HepG2 (cell line): Measurements from ENCODE around the gene TREML4. TPM values are rescaled to one million over a fixed set of nuclear protein-coding genes. Genes with fewer than 3 reads are reported as not detected.

Source experiments
- ATAC-seq: fragments of 200-7000 bp; cut with Tn5 transposase; 3 replicates; pipeline ENCODE4 v1.9.1; 2020; ENCODE audit warnings: mild to moderate bottlenecking, moderate library complexity
- BruUV-seq: library from RNA; stranded (reverse); fragments of 400-500 nt; replicated peaks from 2 replicates; lab custom pipeline; 2021; lab: Mats Ljungman, UMichigan
- CTCF ChIA-PET: fragments of 300-600 bp; formaldehyde crosslinking; extraction: SDS; loops from one replicate; lab custom pipeline; 2021; ENCODE audit warnings: low total read pairs, inconsistent platforms, low intra/inter-chr PET ratio; lab: Yijun Ruan, JAX
- POLR2A ChIA-PET: fragments of 350-600 bp; sonication (Branson Sonifier 250); formaldehyde crosslinking; loops from one replicate; lab custom pipeline; 2020; ENCODE audit warnings: antibody characterized with exemption, inconsistent platforms; lab: Yijun Ruan, JAX
- DNase-seq: peaks from one replicate; pipeline ENCODE4 v3.0.0-alpha.2; 2015; ENCODE audit warnings: low spot score
- FAIRE-seq: peaks from 3 replicates; lab custom pipeline; 2011; peaks lifted over from hg19 to GRCh38; lab: Jason Lieb, UNC
- H2AFZ ChIP-seq: one replicate; pipeline ENCODE4 v1.6.1; 2011; ENCODE audit warnings: low read length, inconsistent platforms
- H3K27ac ChIP-seq: fragments of 300-600 bp; 3 replicates; pipeline ENCODE4 v1.8.0; 2011; ENCODE audit warnings: mixed run types, mild to moderate bottlenecking, mixed read lengths, low read length, inconsistent platforms; ENCODE audit not compliant: insufficient read depth; ENCODE audit errors: extremely low read length
- H3K27me3 ChIP-seq, 2 experiments: fragments of 200-600 bp in 1 of 2; 2 replicates in 1 of 2; 3 replicates in 1 of 2; pipeline versions ENCODE4 v1.6.0 to v1.8.0; 2011; ENCODE audit warnings: low read length in 2 of 2, mild to moderate bottlenecking in 2 of 2, moderate library complexity in 2 of 2, inconsistent platforms in 1 of 2; ENCODE audit not compliant: insufficient read depth in 2 of 2, control insufficient read depth in 1 of 2
- H3K36me3 ChIP-seq, 2 experiments: fragments of 200-600 bp in 1 of 2; replicated peaks in 1 of 2; 2 replicates in 1 of 2; 3 replicates in 1 of 2; pipeline versions ENCODE4 v1.5.1 to v1.8.0; 2011; ENCODE audit warnings: low read length in 2 of 2, inconsistent platforms in 1 of 2; ENCODE audit not compliant: insufficient read depth in 2 of 2, control insufficient read depth in 1 of 2
- H3K4me1 ChIP-seq: 2 replicates; pipeline ENCODE4 v1.5.1; 2012; ENCODE audit warnings: low read length, inconsistent platforms; ENCODE audit not compliant: insufficient read depth
- H3K4me2 ChIP-seq: 2 replicates; pipeline ENCODE4 v1.6.0; 2011; ENCODE audit warnings: low read depth, low read length, inconsistent platforms
- H3K4me3 ChIP-seq, 3 experiments: fragments of 200-600 bp in 1 of 3; sonication (generic), shearing (Covaris generic) in 1 of 3; replicated peaks in 1 of 3; 2 replicates each; pipeline ENCODE4 v1.5.1; 2011 to 2016; ENCODE audit warnings: low read length in 3 of 3, inconsistent platforms in 2 of 3, low read depth in 2 of 3, mild to moderate bottlenecking in 2 of 3, control low read depth in 1 of 3, mixed read lengths in 1 of 3; ENCODE audit not compliant: insufficient read depth in 1 of 3
- H3K79me2 ChIP-seq: one replicate; pipeline ENCODE4 v1.6.1; 2011; ENCODE audit warnings: low read length, inconsistent platforms; ENCODE audit not compliant: insufficient read depth
- H3K9ac ChIP-seq: 2 replicates; pipeline ENCODE4 v1.6.0; 2011; ENCODE audit warnings: mild to moderate bottlenecking, low read depth, low read length, inconsistent platforms; ENCODE audit not compliant: insufficient read depth
- H3K9me3 ChIP-seq: 2 replicates; pipeline ENCODE4 v1.5.1; 2012; ENCODE audit warnings: mild to moderate bottlenecking, low read length
- H4K20me1 ChIP-seq: 2 replicates; pipeline ENCODE4 v1.6.0; 2011; ENCODE audit warnings: inconsistent platforms, mild to moderate bottlenecking, low read length, moderate library complexity; ENCODE audit not compliant: insufficient read depth
- PITX1 ChIP-seq: sonication (generic); formaldehyde crosslinking; IDR thresholded peaks from 2 replicates; pipeline ENCODE4 v1.5.1; 2020; ENCODE audit warnings: mild to moderate bottlenecking, missing genetic modification reagents
- PRDM15 ChIP-seq: sonication (generic); formaldehyde crosslinking; IDR thresholded peaks from 2 replicates; pipeline ENCODE4 v1.4.0; 2020; ENCODE audit warnings: missing genetic modification reagents
- SP1 ChIP-seq, 2 experiments: fragments of 450-650 bp in 1 of 2; sonication (generic) in 1 of 2; formaldehyde crosslinking in 1 of 2; IDR thresholded peaks; 2 replicates each; pipeline versions ENCODE4 v1.4.0 to v1.6.1; 2016 to 2020; ENCODE audit warnings: missing genetic modification reagents in 1 of 2
- TSC22D2 ChIP-seq: sonication (generic); formaldehyde crosslinking; IDR thresholded peaks from 2 replicates; pipeline ENCODE4 v1.5.1; 2020; ENCODE audit warnings: missing genetic modification reagents, mild to moderate bottlenecking, borderline replicate concordance
- ZKSCAN8 ChIP-seq: IDR thresholded peaks from 2 replicates; pipeline ENCODE4 v1.6.1; 2016; ENCODE audit warnings: borderline replicate concordance, missing genetic modification reagents, missing compliant biosample characterization
- ZNF232 ChIP-seq: sonication (generic); formaldehyde crosslinking; IDR thresholded peaks from 2 replicates; pipeline ENCODE4 v1.4.0; 2020; ENCODE audit warnings: missing genetic modification reagents, borderline replicate concordance
- ZNF513 ChIP-seq: sonication (generic); formaldehyde crosslinking; conservative IDR thresholded peaks from 2 replicates; pipeline ENCODE4 v1.5.0; 2020; ENCODE audit warnings: missing genetic modification reagents
- ZNF800 ChIP-seq: sonication (generic); formaldehyde crosslinking; IDR thresholded peaks from 2 replicates; pipeline ENCODE4 v1.4.0; 2020; ENCODE audit warnings: missing genetic modification reagents
- ZSCAN22 ChIP-seq: sonication (generic); formaldehyde crosslinking; IDR thresholded peaks from 2 replicates; pipeline ENCODE4 v1.4.0; 2020; ENCODE audit warnings: mild to moderate bottlenecking, missing genetic modification reagents
- WGBS: methylation state at CpG from one replicate; pipeline ENCODE4 v1.1.6; 2017; ENCODE audit warnings: low lambda C conversion rate; 5-methylcytosine and 5-hydroxymethylcytosine counted together
- in situ Hi-C: cut with HindIII; loops from 2 replicates; pipeline ENCODE4 v1.10.0; 2017; ENCODE audit warnings: low pct_unique_long_range_greater_than_20kb; ENCODE audit not compliant: extremely low pct_ligation_motif_present
- intact Hi-C: fragments of 100-400 bp; cut with micrococcal nuclease; formaldehyde crosslinking; loops from one replicate; pipeline ENCODE4 v1.10.0; 2022; ENCODE audit not compliant: unreplicated experiment
- polyA plus RNA-seq, 8 experiments: library from polyadenylated mRNA; depleted of rRNA in 3 of 8; stranded (reverse) in 7 of 8; unstranded in 1 of 8; fragments of >200 nt; fragmentation: Illumina TruSeq in 4 of 8; extraction: Trizol in 4 of 8; gene quantifications; 2 replicates each; pipeline versions ENCODE4 v1.2.1 to v1.2.3, GENCODE V29; 2011 to 2016; ENCODE audit warnings: low read depth in 4 of 8, missing spikeins in 1 of 8, mixed read lengths in 1 of 8; ENCODE audit not compliant: insufficient read depth in 1 of 8
- total RNA-seq, 5 experiments: library from RNA; depleted of rRNA; stranded (reverse); fragments of >200 nt; fragmentation: Illumina TruSeq; extraction: Trizol; gene quantifications; 2 replicates each; pipeline ENCODE4 v1.2.3, GENCODE V29; 2016; ENCODE audit warnings: low read depth in 1 of 5

The TREML4 gene
- total and polyA plus RNA-seq, 2 of the 13 experiments (the other 11 are each of a cell fraction or from before 2014, with no cell fraction given), result not detected

- CTCF ChIA-PET, result no interaction called here
Observed at GRCh38 chr6:41252401-41253169, 24.4 kb downstream of the TREML4 start.

DNA sequence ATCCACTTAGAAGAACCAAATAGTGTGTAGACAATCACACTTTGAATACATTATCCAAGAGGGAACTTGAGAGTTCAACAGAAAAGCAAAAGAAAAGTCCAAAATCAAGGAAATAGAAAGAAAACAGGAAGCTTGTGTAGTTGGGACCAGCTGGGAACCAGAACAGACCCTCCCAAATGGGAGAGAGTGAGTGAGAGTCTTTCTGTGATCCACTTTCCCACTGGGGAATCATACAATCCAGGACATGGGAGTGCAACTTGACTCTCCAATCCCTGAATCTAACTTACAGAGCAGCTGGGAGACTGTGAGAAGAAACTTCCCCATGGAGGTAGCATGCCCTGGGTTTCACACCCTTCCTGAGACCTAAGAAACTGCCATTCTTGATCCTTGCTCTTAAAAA, 27.0 kb downstream of the TREML4 start:
- no peak overlapping the region for H3K27ac ChIP-seq
- POLR2A ChIA-PET, result no interaction called here
- in situ Hi-C loops, result no loop called here
- BruUV-seq, result no TSS peak
- H3K4me1 ChIP-seq, result no peaks in the 10 kb centered on the region
- FAIRE-seq, result no peak
- no peak overlapping the region for H2AFZ ChIP-seq
- intact Hi-C loops, result no loop called here
- no peak overlapping the region for H3K4me3 ChIP-seq
- H3K79me2 ChIP-seq, result no peaks in the 10 kb centered on the region
- CTCF ChIA-PET, result no interaction called here
- H3K4me2 ChIP-seq, result no peak overlapping the region
- H3K9ac ChIP-seq, result no peak overlapping the region
- H3K27me3 ChIP-seq, result no peaks in the 10 kb centered on the region; a peak in 1 of 5 replicates
- no peaks in the 10 kb centered on the region for H4K20me1 ChIP-seq
- H3K36me3 ChIP-seq, result no peaks in the 10 kb centered on the region
- DNase-seq, result no peak
- no peak for ATAC-seq
- no peaks in the 10 kb centered on the region for H3K9me3 ChIP-seq
- TF ChIP-seq ZNF800 (CRISPR knock-in tag) (no peak), ZNF513 (CRISPR knock-in tag) (no peak), TSC22D2 (CRISPR knock-in tag) (no peak), ZKSCAN8 (no peak), ZNF232 (CRISPR knock-in tag) (no peak), PITX1 (CRISPR knock-in tag) (no peak), PRDM15 (CRISPR knock-in tag) (no peak)

More at GRCh38 chr6:41252401-41253169, 24.4 kb downstream of the TREML4 start:
- Histone ChIP-seq H3K4me2 (no peak overlapping the region), H3K27ac (no peak overlapping the region), H3K79me2 (no peaks in the 10 kb centered on the region), H4K20me1 (no peaks in the 10 kb centered on the region), H3K4me1 (no peaks in the 10 kb centered on the region), H3K4me3 (no peak overlapping the region), H3K9me3 (no peaks in the 10 kb centered on the region), H2AFZ (no peak overlapping the region), H3K9ac (no peak overlapping the region), H3K36me3 (no peaks in the 10 kb centered on the region), H3K27me3 (peaks cover 0 to 2% of the 10 kb centered on the region in 2 experiments; a peak in 1 of 5 replicates)
- FAIRE-seq (no peak), ATAC-seq (no peak), DNase-seq (no peak)
- no TSS peak for BruUV-seq
- in situ Hi-C loops, result no loop called here
- 0% methylated on average over 3 of the region's 3 CpGs for WGBS
- POLR2A ChIA-PET, result no interaction called here
- intact Hi-C loops, result no loop called here
- TF ChIP-seq SP1 (IDR thresholded peaks at IDR 0.05) (0 out of 2 replicates have a peak, but pooled peaks have one; percentile 14), SP1 (CRISPR knock-in tag; IDR thresholded peaks at IDR 0.05) (no peak), ZSCAN22 (CRISPR knock-in tag) (no peak)
